ENCODE results near the gene TRIM9. TPM values are rescaled to one million over a fixed set of nuclear protein-coding genes. Genes with fewer than 3 reads are reported as not detected.

TRIM9 gene
- total and polyA plus RNA-seq, 2 donors (not counting 3 experiments of a cell fraction or from before 2014, with no cell fraction given): not detected

GRCh38 chr14:51087031-51087441 is 7.9 kb downstream of the TRIM9 start:
- CTCF ChIA-PET: no interaction called here
- Histone ChIP-seq H3K9ac (replicated peaks; ENCODE audit: extremely low read depth, insufficient read depth, low read length) (no peak overlapping the region), H3K4me1 (ENCODE audit: control insufficient read depth, extremely low read depth, insufficient read depth, low read length) (no peaks in the 10 kb centered on the region), H3K9me3 (replicated peaks; ENCODE audit: control insufficient read depth, insufficient read depth, low read length) (no peaks in the 10 kb centered on the region), H3K4me3 (replicated peaks in 1 of 3; ENCODE audit: insufficient read depth in 1 of 3, low read depth in 1 of 3, low read length in 3 of 3) (no peak overlapping the region), H3K4me2 (ENCODE audit: insufficient read depth, low read length) (no peak overlapping the region), H3K27ac (ENCODE audit: insufficient read depth, low read depth, low read length) (no peak overlapping the region), H3K36me3 (ENCODE audit: control insufficient read depth in 2 of 2, extremely low read depth in 1 of 2, insufficient read depth in 2 of 2, low read length in 2 of 2) (no peaks in the 10 kb centered on the region), H3K27me3 (ENCODE audit: control insufficient read depth in 2 of 2, insufficient read depth in 2 of 2, low read length in 2 of 2) (peaks cover 14 to 18% of the 10 kb centered on the region in 2 experiments), H3K9me1 (replicated peaks; ENCODE audit: control insufficient read depth, extremely low read depth, insufficient read depth, low read length) (no peaks in the 10 kb centered on the region), H4K20me1 (replicated peaks; ENCODE audit: control insufficient read depth, extremely low read depth, insufficient read depth, low read length) (no peaks in the 10 kb centered on the region), H2AFZ (ENCODE audit: low read depth, low read length) (no peak overlapping the region), H3K79me2 (ENCODE audit: control insufficient read depth, insufficient read depth, low read length) (no peaks in the 10 kb centered on the region)
- dilution Hi-C loops (cut with MboI; ENCODE audit: extremely low pct_ligation_motif_present, low sequenced_read_pairs): no loop called here
- no TSS peak for BruUV-seq (replicated peaks)
- TF ChIP-seq MAX (IDR thresholded peaks at IDR 0.05; ENCODE audit: insufficient read depth, insufficient read length): no peak
- no peak for TF ChIP-seq CTCF (IDR thresholded peaks at IDR 0.05; ENCODE audit: extremely low read depth in 1 of 2, insufficient read depth in 1 of 2, low read depth in 1 of 2, low read length in 2 of 2)
- TF ChIP-seq POLR2A (IDR thresholded peaks at IDR 0.05; ENCODE audit: low read depth, low read length): no peak
- TF ChIP-seq EZH2 (IDR thresholded peaks at IDR 0.05; ENCODE audit: borderline replicate concordance, low read depth, low read length, severe bottlenecking): no peak
- no peak for TF ChIP-seq MYC (IDR thresholded peaks at IDR 0.05; ENCODE audit: low read depth, low read length)
- no peak for TF ChIP-seq GATA2 (IDR thresholded peaks at IDR 0.05; ENCODE audit: insufficient read depth, insufficient read length, low read depth, low read length)
- TF ChIP-seq JUN (IDR thresholded peaks at IDR 0.05; ENCODE audit: borderline replicate concordance, insufficient read depth, insufficient read length, low read depth): no peak
- no peak for TF ChIP-seq POLR2AphosphoS5 (IDR thresholded peaks at IDR 0.05; ENCODE audit: insufficient read depth, low read depth, low read length)
- no peak for TF ChIP-seq FOS (IDR thresholded peaks at IDR 0.05; ENCODE audit: borderline replicate concordance, insufficient read depth, low read length)
- POLR2A ChIA-PET: no interaction called here
- DNase-seq (ENCODE audit: low read depth, low spot score): no peak
- intact Hi-C loops (cut with micrococcal nuclease): no loop called here
- no peak for FAIRE-seq

Data from endothelial cell of umbilical vein (primary cell).